Smooth muscle cell (in vitro differentiated cells): Measurements from ENCODE around the gene C18orf63. TPM values are rescaled to one million over a fixed set of nuclear protein-coding genes. Genes with fewer than 3 reads are reported as not detected.

ENCODE experiments used
- DNase-seq: peaks from one replicate; lab custom pipeline; 2025; ENCODE audit not compliant: unreplicated experiment; lab: John Stamatoyannopoulos, UW
- H2AFZ ChIP-seq: fragments of 200-600 bp; sonication (generic); 2 replicates; pipeline ENCODE4 v1.6.0; 2016; ENCODE audit warnings: antibody characterized with exemption, low read depth, mild to moderate bottlenecking
- H3F3A ChIP-seq: fragments of 200-600 bp; sonication (generic); 2 replicates; pipeline ENCODE4 v1.6.0; 2017; ENCODE audit warnings: antibody characterized with exemption, low read depth
- H3K27ac ChIP-seq: fragments of 200-600 bp; sonication (generic); 2 replicates; pipeline ENCODE4 v1.5.1; 2016; ENCODE audit warnings: low read depth, mild to moderate bottlenecking
- H3K27me3 ChIP-seq: fragments of 200-600 bp; sonication (generic); 2 replicates; pipeline ENCODE4 v1.6.1; 2016; ENCODE audit warnings: low read depth, mild to moderate bottlenecking
- H3K36me3 ChIP-seq: fragments of 200-600 bp; sonication (generic); 2 replicates; pipeline ENCODE4 v1.5.1; 2016; ENCODE audit warnings: low read depth
- H3K4me1 ChIP-seq: fragments of 200-600 bp; sonication (generic); 2 replicates; pipeline ENCODE4 v1.5.1; 2016; ENCODE audit warnings: low read depth
- H3K4me2 ChIP-seq: fragments of 200-600 bp; sonication (generic); 2 replicates; pipeline ENCODE4 v1.6.0; 2016; ENCODE audit warnings: mild to moderate bottlenecking
- H3K4me3 ChIP-seq: fragments of 200-600 bp; sonication (generic); 2 replicates; pipeline ENCODE4 v1.5.1; 2016; ENCODE audit warnings: mild to moderate bottlenecking
- H3K79me2 ChIP-seq: fragments of 200-600 bp; sonication (generic); 2 replicates; pipeline ENCODE4 v1.6.0; 2016; ENCODE audit warnings: low read depth, mild to moderate bottlenecking
- H3K9ac ChIP-seq: fragments of 200-600 bp; sonication (generic); 2 replicates; pipeline ENCODE4 v1.6.0; 2016; ENCODE audit warnings: low read depth
- H3K9me3 ChIP-seq: fragments of 200-600 bp; sonication (generic); replicated peaks from 2 replicates; pipeline ENCODE4 v1.5.1; 2016; ENCODE audit warnings: low read depth
- H4K20me1 ChIP-seq: fragments of 200-600 bp; sonication (generic); 2 replicates; pipeline ENCODE4 v1.6.0; 2016; ENCODE audit warnings: low read depth
- WGBS: methylation state at CpG from one replicate; pipeline ENCODE4 v1.1.7; 2016; ENCODE audit warnings: low lambda C conversion rate; 5-methylcytosine and 5-hydroxymethylcytosine counted together
- polyA plus RNA-seq: library from polyadenylated mRNA; unstranded; fragments of >200 nt; fragmentation: Nextera tagmentation; extraction: Ambion mirVana; gene quantifications from 2 replicates; pipeline ENCODE4 v1.2.1, GENCODE V29; 2016
- total RNA-seq: library from RNA; depleted of rRNA; stranded (reverse); fragments of >200 nt; gene quantifications from 2 replicates; pipeline ENCODE4 v1.2.3, GENCODE V29; 2014
- TF ChIP-seq, protein P1 (sequence below): fragments of 200-600 bp; sonication (generic); IDR thresholded peaks from 2 replicates; pipeline ENCODE4 v1.5.1; 2017; ENCODE audit warnings: borderline replicate concordance, mild to moderate bottlenecking, antibody characterized with exemption; ENCODE audit not compliant: insufficient read depth, poor library complexity, severe bottlenecking

The C18orf63 gene
- total and polyA plus RNA-seq, 2 experiments from 2014 or later, result not detected

DNA sequence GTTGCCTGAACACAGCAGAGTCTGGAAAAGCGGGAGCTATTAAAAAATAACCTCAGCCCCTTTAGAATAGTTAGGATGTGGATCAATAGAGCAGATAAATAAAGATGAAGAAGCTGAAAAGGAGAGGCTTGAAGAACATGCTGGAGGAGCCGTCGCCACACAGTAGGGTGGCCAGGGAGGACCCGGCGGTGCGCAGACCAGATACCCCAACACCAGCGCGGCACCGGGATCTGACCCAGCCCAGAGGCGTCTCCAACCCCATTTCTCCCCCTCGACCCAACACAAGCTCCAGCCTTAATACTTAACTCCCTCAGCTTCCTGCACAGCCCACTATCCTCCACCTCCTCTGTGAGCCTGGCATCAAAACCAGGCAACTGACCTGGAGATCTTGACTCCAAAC is 39.9 kb upstream of the C18orf63 start:
- no peak overlapping the region for H3K4me2 ChIP-seq
- TF ChIP-seq, protein P1, sequence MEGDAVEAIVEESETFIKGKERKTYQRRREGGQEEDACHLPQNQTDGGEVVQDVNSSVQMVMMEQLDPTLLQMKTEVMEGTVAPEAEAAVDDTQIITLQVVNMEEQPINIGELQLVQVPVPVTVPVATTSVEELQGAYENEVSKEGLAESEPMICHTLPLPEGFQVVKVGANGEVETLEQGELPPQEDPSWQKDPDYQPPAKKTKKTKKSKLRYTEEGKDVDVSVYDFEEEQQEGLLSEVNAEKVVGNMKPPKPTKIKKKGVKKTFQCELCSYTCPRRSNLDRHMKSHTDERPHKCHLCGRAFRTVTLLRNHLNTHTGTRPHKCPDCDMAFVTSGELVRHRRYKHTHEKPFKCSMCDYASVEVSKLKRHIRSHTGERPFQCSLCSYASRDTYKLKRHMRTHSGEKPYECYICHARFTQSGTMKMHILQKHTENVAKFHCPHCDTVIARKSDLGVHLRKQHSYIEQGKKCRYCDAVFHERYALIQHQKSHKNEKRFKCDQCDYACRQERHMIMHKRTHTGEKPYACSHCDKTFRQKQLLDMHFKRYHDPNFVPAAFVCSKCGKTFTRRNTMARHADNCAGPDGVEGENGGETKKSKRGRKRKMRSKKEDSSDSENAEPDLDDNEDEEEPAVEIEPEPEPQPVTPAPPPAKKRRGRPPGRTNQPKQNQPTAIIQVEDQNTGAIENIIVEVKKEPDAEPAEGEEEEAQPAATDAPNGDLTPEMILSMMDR, result no peak
- H3K9me3 ChIP-seq, result no peaks in the 10 kb centered on the region
- no peak for DNase-seq
- no peak overlapping the region for H3K9ac ChIP-seq
- H3K27me3 ChIP-seq, result no peaks in the 10 kb centered on the region
- peaks cover 66% of the 10 kb centered on the region for H3K79me2 ChIP-seq
- H3K4me1 ChIP-seq, result no peaks in the 10 kb centered on the region
- no peak overlapping the region for H3K4me3 ChIP-seq
- 93% methylated on average over 11 of the region's 11 CpGs for WGBS
- H3K27ac ChIP-seq, result no peak overlapping the region
- H3F3A ChIP-seq, result no peaks in the 10 kb centered on the region
- H2AFZ ChIP-seq, result no peak overlapping the region
- no peaks in the 10 kb centered on the region for H3K36me3 ChIP-seq
- no peaks in the 10 kb centered on the region for H4K20me1 ChIP-seq

DNA sequence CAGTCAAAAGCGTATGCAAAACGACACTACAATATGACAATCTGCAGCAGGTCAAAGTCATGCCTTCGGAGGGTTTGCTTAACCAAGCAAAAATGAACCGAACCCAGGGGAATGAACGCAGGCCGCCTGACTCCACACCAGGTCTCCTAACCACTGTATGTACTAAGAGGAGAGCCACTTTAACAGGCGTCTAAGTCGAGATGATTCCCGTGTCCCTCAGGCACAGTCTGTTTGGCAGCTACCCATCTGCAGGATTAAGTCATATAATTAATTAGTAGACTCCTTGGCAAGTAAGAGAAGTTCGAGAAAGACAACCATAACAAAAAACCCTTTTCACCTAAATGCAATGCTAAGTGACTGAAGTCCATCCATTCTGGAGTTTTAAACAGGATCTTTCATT is 39.0 kb upstream of the C18orf63 start:
- TF ChIP-seq, protein P1, result no peak
- 86% methylated on average over 10 of the region's 10 CpGs for WGBS
- DNase-seq, result no peak

DNA sequence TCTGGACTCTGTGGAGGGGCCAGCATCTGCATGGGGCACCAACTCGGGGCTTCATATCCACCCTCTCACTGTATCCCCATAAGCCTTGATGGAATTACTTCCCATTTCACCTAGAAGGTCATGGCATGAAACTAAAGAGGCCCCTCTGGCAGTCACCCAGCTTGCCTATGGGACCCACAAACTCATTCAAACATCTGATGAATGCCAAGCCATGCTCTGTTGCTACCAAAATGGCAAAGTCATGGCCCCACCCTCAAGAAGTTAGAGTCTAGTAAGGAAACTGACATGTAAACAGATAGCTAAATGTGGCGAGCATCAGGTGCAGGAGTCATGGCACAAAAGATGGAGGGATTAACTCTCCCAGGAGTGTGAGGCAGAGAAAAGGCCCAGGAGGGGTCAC is 38.3 kb upstream of the C18orf63 start:
- no peak for DNase-seq
- H3K27ac ChIP-seq, result no peak overlapping the region
- no peaks in the 10 kb centered on the region for H3F3A ChIP-seq
- H3K27me3 ChIP-seq, result no peaks in the 10 kb centered on the region
- no peak overlapping the region for H3K4me3 ChIP-seq
- no peaks in the 10 kb centered on the region for H4K20me1 ChIP-seq
- no peaks in the 10 kb centered on the region for H3K36me3 ChIP-seq
- peaks cover 65% of the 10 kb centered on the region for H3K79me2 ChIP-seq
- H2AFZ ChIP-seq, result no peak overlapping the region
- no peak overlapping the region for H3K4me2 ChIP-seq
- 92% methylated on average over 2 of the region's 2 CpGs for WGBS
- no peak overlapping the region for H3K9ac ChIP-seq
- H3K4me1 ChIP-seq, result peaks cover 5% of the 10 kb centered on the region
- TF ChIP-seq, protein P1, result no peak
- no peaks in the 10 kb centered on the region for H3K9me3 ChIP-seq

More for the DNA sequence above, 39.0 kb upstream of the C18orf63 start:
- H3K9ac ChIP-seq, result no peak overlapping the region
- H3F3A ChIP-seq, result no peaks in the 10 kb centered on the region
- no peak overlapping the region for H3K27ac ChIP-seq
- peaks cover 66% of the 10 kb centered on the region for H3K79me2 ChIP-seq
- H4K20me1 ChIP-seq, result no peaks in the 10 kb centered on the region
- H3K27me3 ChIP-seq, result no peaks in the 10 kb centered on the region
- no peak overlapping the region for H3K4me2 ChIP-seq
- H3K4me3 ChIP-seq, result no peak overlapping the region
- H3K36me3 ChIP-seq, result no peaks in the 10 kb centered on the region
- no peaks in the 10 kb centered on the region for H3K9me3 ChIP-seq
- no peaks in the 10 kb centered on the region for H3K4me1 ChIP-seq
- no peak overlapping the region for H2AFZ ChIP-seq

DNA sequence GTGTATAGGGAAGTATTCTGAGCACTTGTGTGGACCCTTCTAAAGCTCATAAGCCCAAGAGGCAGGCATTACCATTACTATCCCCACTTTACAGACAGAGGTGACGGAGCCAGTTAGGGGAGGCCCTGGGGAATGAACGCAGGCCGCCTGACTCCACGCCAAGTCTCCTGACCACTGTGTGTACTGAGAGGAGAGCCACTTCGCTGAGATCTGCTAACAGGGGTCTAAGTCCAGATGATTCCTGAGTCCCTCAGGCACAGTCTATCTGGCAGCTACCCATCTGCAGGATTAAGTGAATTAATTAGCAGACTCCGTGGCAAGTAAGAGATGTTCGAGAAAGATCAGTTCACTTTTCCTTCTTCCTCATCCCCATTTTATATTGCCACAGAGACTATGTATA is 37.6 kb upstream of the C18orf63 start:
- Histone ChIP-seq H3K9me3 (no peaks in the 10 kb centered on the region), H3K4me1 (peaks cover 8% of the 10 kb centered on the region), H3F3A (no peaks in the 10 kb centered on the region), H3K4me2 (no peak overlapping the region), H3K79me2 (peaks cover 70% of the 10 kb centered on the region), H3K36me3 (no peaks in the 10 kb centered on the region), H2AFZ (no peak overlapping the region), H3K27me3 (no peaks in the 10 kb centered on the region), H3K9ac (no peak overlapping the region), H3K27ac (no peak overlapping the region), H4K20me1 (peaks cover 5% of the 10 kb centered on the region), H3K4me3 (no peak overlapping the region)
- no peak for DNase-seq
- 81% methylated on average over 7 of the region's 7 CpGs for WGBS
- TF ChIP-seq, protein P1, result no peak
